GM11168 (cell line): ENCODE measurements around the gene PLXNA1.

Experiments
- in situ Hi-C: fragments of 300-500 bp; cut with MboI; formaldehyde crosslinking; loops from one replicate; pipeline ENCODE4 v1.12.0; 2022; ENCODE audit warnings: low sequenced_read_pairs; ENCODE audit not compliant: unreplicated experiment

The PLXNA1 gene

GRCh38 chr3:126964950-126965349 lies 18.0 kb upstream of the PLXNA1 start:
- in situ Hi-C loops: no loop called here

- in situ Hi-C loops: no loop called here
Observed at GRCh38 chr3:126965526-126966080, 17.3 kb upstream of the PLXNA1 start.

GRCh38 chr3:126967386-126967785 lies 15.5 kb upstream of the PLXNA1 start:
- in situ Hi-C loops: no loop called here

- in situ Hi-C loops: no loop called here
Observed at GRCh38 chr3:126968391-126969390, 14.2 kb upstream of the PLXNA1 start.

GRCh38 chr3:126969586-126969985 lies 13.3 kb upstream of the PLXNA1 start:
- in situ Hi-C loops: no loop called here

GRCh38 chr3:126970101-126970500 lies 12.8 kb upstream of the PLXNA1 start:
- in situ Hi-C loops: loop anchor here (10.0 kb wide), 1 partner anchor 205 kb away; no protein-coding TSS in a partner anchor

- in situ Hi-C loops: loop anchor here (10.0 kb wide), 1 partner anchor 206 kb away; no protein-coding TSS in a partner anchor
Observed at GRCh38 chr3:126970921-126971320, 12.0 kb upstream of the PLXNA1 start.

- in situ Hi-C loops: loop anchor here (10.0 kb wide), 1 partner anchor 207 kb away; no protein-coding TSS in a partner anchor
Observed at GRCh38 chr3:126971891-126972351, 11.0 kb upstream of the PLXNA1 start.

GRCh38 chr3:126972866-126973265 lies 10.0 kb upstream of the PLXNA1 start:
- in situ Hi-C loops: loop anchor here (10.0 kb wide), 1 partner anchor 208 kb away; no protein-coding TSS in a partner anchor

GRCh38 chr3:126973814-126974213 lies 9.1 kb upstream of the PLXNA1 start:
- in situ Hi-C loops: loop anchor here (10.0 kb wide), 1 partner anchor 209 kb away; no protein-coding TSS in a partner anchor

GRCh38 chr3:126974756-126975155 lies 8.2 kb upstream of the PLXNA1 start:
- in situ Hi-C loops: loop anchor here (10.0 kb wide), 1 partner anchor 210 kb away; no protein-coding TSS in a partner anchor

GRCh38 chr3:126976906-126977305 lies 6.0 kb upstream of the PLXNA1 start:
- in situ Hi-C loops: loop anchor here (10.0 kb wide), 1 partner anchor 212 kb away; no protein-coding TSS in a partner anchor

- in situ Hi-C loops: loop anchor here (10.0 kb wide), 1 partner anchor 213 kb away; no protein-coding TSS in a partner anchor
Observed at GRCh38 chr3:126977821-126978220, 5.1 kb upstream of the PLXNA1 start.

GRCh38 chr3:126978291-126978690 lies 4.6 kb upstream of the PLXNA1 start:
- in situ Hi-C loops: loop anchor here (10.0 kb wide), 1 partner anchor 213 kb away; no protein-coding TSS in a partner anchor

GRCh38 chr3:126979046-126979628 lies 3.8 kb upstream of the PLXNA1 start:
- in situ Hi-C loops: loop anchor here (10.0 kb wide), 1 partner anchor 214 kb away; no protein-coding TSS in a partner anchor

GRCh38 chr3:126980266-126980811 lies 2.6 kb upstream of the PLXNA1 start:
- in situ Hi-C loops: no loop called here

- in situ Hi-C loops: no loop called here
Observed at GRCh38 chr3:126982126-126982470, 817 bp upstream of the PLXNA1 start.

GRCh38 chr3:126983276-126983652 lies 349 bp downstream of the PLXNA1 start:
- in situ Hi-C loops: no loop called here

GRCh38 chr3:126983653-126984390 lies 907 bp downstream of the PLXNA1 start:
- in situ Hi-C loops: no loop called here
